HG02852 (cell line): ENCODE results near the gene BLID.

Source experiments
- ATAC-seq: cut with Tn5 transposase; IDR thresholded peaks from one replicate; pipeline ENCODE4 v1.9.1; 2021; ENCODE audit warnings: mild to moderate bottlenecking, moderate library complexity; ENCODE audit not compliant: unreplicated experiment

BLID gene, protein sequence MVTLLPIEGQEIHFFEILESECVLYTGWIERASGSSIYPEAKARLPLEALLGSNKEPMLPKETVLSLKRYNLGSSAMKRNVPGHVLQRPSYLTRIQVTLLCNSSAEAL

DNA sequence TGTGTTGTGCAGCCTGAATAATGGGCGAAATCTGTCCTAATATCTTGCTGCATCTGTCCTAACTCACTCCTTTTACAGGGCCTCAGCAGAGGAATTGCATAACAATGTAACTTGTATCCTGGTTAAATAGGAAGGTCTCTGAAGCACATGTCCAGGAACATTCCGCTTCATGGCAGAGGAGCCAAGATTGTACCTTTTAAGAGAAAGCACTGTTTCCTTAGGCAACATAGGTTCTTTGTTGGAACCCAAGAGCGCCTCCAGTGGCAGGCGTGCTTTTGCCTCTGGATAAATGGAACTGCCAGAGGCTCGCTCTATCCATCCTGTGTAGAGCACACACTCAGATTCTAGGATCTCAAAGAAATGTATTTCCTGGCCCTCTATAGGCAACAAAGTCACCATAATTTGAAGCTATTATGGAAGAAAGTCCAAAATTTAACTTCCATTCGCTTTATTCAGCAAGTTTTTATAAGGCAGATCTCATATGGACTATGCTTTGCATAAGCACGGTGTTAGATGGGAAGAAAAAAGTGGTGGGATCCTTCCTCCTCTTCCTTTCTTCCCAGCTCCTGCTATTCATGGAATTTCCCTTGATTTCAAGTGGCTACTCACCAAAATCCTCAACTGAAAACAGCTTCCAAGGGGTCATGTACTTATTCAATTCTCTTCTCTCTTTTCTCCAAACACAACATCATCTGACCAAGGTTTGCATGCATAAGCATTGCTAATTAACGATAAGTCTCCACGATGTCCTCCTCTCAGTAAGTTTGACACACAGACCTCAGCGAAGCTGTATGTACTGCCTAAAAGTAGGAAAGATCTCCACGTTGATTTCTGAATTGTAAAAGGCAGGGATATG is at the start of gene BLID:
TSS of gene BLID (minus strand) at position 692 of the 856 bp plus-strand sequence. CDS start at position 399, 293 bp downstream.
- ATAC-seq = no peak

DNA sequence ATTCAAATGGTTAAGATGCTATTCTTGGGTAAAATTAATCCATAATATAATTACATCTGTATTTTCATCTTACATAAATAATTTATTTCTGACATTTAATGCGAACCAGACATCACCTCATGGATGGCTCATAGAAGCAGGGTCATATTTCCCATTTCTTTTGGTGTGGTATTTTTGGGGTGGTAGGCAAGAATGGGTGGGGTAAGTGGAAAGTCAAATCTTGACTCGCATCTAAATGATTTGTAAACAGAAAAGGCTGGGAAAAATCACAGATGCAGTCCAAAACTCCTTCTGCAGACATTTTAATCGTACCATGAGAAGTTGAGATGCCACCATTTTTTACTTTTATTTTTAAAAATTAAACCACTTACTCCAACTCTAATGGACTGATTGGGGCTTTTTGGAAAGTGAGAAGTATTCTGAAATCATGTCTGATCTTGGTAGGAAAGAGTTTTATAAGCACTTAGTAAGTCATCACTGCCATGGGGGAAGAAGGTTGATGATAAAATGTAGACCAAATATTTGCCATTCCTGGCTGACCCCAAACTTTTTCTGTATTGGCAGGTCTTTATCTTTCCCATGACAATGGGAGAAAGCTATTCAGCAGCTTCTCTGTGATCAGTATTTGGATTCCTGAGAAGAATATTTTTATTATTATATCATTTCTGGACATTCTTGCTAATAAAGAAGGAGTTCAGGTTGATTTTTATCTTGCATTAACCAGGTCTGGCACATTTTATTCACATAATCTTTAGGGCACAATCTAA is 47.2 kb upstream of the BLID start:
- no peak for ATAC-seq

DNA sequence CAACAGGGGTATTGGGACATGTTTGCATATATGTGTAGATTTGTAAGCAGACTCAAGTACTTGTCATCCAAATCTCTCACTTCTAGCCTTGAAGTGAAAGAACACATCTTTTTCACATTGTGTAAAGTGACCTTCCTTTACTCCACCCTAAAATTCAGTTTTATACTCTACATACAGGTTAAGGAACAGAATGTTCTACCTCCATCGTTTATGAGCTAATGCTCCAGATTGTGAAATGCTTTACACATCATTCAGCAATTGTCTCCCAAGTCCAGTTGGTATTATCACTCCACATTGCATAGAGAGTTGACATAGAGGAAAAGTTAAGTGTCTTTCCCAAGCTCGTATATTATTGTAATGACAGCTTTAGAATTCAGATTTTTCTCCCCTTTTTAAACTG is 46.1 kb upstream of the BLID start:
- ATAC-seq = no peak

DNA sequence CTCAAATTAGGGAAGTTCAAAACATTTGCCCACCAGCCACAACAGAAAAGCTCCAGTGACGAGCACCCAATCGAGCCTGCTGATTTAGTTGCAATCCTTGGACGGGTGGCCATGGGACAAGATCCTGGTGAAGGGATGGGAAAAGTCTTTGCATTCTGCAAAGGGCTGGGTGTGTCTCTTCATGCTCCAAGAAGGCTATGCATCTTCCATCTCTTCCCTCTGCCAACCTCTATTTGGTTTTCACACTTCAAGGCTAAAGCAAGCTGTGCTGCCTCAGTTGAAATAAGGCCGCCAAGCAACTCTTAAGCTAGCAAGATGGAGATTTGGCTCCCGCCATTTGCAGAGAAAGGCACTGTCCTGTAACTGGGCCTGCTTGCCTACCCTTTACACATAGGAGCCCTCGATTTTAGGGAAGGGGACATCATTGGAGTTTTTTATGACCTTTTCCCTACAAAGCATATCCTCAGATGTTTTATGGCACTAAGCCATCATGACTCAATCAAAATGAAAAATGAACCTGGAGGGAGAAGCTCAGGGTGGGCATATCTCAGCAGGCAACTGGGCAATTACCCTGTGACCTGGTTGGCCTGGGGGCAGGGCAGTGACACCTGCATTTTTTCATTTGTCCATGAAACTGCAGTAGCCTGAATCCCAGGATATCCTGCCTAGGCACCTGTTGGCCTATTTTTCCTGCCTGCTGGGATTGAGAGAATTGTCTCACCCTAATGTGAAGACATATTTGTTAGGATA is 45.0 kb upstream of the BLID start:
- no peak for ATAC-seq

DNA sequence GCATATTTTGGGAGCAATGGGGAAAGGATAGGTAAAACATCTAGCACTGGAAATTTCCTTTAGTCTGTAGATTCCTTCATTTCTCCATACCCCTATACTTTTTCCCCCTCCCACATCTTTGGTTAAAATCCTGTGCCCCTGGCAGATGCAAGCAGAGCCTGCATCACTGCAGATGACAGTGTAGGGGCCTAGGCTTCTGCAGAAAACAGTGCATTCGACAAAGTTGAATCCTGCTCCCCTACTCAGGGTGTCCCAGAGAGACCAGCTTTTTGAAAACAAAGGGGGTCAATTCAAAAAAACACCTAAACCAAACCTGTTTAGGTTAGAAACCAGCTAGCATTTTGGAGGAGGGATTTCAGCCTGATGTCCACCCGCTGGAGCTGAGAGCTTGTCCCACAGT is 43.8 kb upstream of the BLID start:
- no peak for ATAC-seq

DNA sequence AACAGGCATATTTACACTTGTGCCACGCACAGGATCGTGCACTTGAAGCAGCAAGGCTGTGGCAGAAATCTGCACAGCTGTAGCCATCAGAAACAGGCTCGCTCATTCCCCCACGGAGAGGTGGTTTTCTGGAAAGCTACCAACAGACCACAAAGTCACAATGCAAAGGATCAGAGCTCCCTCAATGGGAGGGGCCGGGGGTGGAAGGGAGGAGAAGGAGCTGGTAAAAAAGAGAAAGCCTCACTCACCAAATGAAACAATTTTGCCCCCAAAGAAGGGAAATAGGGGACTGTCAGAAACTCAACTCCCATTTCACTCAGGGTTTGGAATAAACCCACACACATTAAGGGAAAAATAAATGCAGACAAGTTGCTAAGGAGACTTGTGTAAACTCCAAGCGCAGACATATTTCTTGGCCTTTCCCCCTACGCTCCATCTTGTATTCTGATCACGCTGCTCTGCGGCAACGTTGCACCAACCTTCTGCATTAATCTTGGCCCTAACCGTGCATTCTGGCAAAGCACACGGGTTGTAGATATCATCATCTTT is 43.2 kb upstream of the BLID start:
- no peak for ATAC-seq

DNA sequence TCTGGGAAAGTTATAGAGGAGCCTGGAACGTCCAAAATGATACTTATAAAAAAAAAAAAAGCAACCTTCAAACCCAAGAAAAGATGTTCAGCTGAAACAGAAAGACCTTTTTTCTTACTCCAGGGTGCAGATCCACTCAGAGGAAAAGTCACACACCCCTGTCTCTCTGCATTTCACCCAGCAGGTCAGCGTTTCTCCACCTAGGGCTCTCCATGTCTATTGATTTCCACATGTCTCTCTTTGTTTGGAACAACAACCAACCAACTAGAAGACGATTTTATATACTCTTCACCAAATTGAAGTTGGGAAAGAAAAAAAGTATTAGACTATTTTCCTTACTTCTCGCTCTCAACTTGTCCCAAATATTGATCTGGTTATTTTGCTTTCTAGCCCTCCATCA is 42.2 kb upstream of the BLID start:
- ATAC-seq = no peak

DNA sequence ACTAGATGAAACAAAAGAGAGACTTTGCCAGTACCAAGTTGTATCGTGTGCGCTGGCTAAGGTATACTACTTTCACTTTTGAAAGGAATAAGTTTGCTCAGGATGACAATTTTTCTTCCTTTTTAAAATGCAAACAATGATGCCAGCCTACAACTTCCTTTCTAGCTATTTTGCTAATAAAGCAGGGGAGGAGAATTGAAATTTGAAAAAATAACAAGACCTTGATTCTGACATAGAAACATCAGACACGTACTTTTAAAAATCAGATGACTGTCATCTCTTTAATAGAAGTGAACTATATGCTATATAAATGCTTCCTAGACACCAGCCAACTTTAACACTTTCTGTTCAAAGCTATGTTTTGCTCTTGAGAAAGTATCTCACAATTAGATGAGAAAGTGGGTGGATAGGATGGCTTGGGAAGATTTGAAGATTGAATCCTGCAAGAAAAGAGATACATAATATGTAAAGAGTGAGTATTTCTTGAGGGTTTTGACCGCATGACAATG is 41.7 kb upstream of the BLID start:
- ATAC-seq = no peak

DNA sequence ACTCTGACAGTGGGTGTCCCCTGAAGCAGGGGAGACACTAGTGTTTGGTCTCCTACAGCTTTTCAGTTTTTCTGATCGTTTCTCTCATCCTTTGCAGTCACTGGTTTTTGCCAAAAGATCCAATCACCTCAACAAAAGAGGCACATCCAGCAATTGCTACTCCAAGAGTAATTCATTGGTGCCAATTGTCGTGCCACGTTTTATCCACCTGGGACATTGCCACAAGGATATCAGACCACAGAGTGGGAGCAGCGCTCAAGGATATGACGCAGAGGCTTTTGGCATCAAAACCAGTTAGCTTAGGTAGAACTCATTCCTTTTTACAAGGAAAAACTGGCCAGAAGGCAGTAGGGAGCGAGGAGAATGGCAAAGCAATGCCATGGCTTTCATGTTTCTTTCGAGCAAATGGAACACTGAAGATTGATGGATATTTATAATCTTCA is 40.9 kb upstream of the BLID start:
- no peak for ATAC-seq

DNA sequence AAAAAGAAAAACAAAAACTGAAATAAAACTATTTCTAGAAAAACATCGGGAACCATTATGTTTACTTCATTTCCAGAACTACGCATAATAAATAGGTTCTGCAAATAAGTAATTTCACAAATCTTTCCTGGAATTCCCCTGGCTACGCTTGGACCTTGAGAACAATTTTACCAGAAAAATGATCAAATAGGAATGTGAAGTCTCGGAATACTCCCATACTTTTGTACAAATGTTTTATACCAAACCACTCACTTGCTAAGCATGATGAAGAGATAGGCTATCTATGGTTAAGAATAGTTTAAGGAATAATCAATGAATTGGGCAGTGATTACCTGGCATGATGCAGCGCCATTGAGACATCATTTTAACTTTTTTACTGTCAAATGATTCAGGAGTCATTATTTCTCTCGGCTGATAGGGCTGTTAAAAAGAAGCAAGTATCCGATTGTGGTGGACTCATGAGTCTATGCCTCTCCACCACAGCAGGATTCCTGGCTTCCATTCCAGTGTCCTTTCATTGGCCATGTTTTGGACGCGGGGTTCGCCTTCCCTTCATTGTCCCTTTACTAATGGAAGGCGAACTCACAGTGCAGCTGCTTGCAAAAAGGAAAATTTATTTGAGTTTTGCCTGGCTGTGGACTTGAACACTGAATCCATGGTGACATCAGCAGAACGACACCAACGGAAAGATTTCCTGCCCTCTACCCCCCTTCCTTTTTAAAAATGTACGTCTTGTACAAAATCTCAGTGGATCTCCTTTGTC is 39.9 kb upstream of the BLID start:
- ATAC-seq = no peak

DNA sequence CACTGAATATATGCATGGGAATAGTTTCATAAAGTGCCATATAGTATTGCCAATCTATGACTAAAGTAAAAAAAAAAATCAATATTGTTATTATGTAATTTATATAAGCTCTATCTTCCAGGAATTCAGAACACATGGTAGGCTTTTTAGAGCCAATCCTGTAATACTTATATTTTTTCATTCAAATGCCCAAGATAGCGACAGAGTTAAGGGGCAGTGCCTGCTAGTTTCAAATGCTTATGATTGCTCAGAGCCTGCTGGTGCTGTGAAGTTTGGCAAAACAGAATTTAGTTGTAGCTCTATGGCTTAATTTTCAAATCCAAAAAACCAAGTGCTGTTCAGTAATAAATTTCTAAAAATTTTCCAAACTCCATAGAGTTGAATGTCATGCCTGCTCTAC is 39.0 kb upstream of the BLID start:
- ATAC-seq = no peak

DNA sequence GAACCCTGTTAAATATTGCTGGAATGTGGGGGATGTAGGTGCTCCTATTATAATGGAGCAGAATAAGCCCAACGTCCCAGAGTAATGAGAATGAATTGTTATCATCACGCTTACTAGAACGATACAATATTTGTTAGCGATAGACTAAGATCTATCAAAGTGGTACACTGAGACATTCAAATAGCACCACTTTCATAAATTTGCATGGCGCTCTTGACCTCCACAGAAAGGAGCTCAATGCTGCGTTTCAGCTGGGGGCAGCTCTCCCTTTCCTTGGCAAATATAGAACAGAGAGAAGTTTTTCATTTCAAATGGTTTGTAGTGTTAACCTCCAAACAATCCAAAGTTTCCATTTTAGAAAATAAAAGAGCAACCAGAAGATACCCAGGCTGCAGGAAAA is 38.2 kb upstream of the BLID start:
- no peak for ATAC-seq

DNA sequence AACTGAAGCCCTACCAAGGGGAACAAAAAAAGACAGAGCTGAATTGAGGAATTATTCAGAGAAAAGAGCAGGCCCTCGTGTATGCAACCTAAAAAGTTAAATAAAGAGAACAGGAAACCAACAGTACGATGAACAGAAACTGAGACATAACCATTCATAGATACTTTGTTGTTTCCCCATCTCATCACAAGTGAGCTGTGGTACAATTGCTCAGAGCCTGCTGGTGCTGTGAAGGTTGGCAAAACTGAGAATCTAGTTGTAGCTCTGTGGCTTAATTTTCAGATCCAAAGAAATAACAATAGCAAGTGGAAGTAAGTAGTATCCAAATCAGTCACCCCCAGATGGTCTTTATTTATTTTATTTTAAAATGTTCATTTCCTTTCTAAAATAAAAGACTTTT is 37.7 kb upstream of the BLID start:
- ATAC-seq = no peak

DNA sequence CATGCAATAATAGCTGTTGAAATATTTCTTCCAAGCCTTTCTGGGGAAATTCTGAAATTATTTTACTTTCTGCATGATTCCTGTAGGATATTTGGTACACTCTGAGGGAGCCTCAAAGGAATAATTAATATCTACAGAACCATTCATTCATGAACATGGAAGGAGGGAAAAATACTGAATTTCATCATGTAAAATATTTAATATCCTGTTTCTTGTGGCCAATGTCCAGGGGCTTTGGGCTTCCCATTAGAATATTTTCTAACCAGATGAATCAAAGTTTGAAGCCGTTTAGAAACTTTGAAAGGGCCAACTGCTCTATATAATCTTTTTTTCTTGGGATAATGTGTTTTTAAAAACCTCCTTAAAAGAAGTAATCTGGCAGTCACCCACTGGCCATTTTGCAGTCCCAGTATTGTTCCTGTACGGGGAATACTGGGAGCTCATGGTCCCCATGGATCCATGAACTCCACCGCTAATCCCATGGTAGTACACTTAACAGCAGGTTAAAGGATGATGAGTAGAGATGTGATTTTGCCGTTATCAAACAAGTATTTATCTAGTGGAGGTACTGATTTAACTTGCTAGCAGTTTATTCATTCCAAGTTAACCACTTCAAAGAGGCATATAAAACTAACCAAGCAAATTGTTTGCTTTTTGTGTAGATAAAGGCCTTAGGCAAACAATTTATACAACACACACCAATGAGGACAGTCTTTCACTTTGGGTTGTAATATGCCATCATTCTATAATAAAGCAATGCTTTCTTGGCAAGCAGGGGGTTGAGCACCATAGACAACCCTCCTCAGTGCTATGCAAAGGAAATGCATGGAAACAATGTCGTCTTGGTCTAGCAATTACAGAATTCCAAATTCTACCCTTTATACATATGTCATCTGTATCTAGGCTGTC is 34.5 kb upstream of the BLID start:
- ATAC-seq = no peak

DNA sequence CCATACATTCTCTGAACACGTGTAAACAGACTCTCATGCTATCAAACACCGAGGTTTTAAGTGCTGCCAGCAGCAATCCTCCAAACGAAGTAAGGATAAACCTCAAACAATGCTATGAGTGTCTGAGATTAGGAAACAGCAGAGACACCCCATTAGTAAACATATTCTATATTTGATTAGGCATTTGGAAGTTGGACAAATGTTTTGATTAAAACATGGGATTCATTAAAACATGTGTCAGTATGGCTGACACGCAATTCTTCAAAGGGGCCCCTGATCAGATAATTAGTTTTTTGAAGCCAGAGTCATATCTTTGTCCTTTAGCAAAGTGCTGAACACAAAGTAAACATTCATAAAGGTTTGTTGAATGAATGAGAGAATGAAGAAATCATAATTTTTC is 33.2 kb upstream of the BLID start:
- ATAC-seq = no peak

DNA sequence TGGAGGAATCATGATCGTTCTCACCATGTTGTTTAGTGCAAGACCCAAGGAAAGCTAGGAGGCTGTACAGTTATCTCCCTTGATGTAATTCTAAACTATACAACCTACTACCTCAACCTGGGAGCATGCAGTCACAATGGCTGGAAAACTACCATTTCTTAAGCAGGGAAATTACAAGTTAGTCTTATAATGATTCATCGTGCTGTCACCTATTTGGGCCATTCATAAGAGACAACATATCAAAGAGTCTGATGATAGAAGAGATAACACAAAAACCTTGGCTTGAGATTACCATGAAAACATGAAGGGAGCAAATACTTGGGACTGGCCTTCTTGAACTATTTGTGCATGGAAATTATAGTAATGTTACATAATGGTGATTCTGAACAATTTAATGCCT is 30.5 kb upstream of the BLID start:
- no peak for ATAC-seq

DNA sequence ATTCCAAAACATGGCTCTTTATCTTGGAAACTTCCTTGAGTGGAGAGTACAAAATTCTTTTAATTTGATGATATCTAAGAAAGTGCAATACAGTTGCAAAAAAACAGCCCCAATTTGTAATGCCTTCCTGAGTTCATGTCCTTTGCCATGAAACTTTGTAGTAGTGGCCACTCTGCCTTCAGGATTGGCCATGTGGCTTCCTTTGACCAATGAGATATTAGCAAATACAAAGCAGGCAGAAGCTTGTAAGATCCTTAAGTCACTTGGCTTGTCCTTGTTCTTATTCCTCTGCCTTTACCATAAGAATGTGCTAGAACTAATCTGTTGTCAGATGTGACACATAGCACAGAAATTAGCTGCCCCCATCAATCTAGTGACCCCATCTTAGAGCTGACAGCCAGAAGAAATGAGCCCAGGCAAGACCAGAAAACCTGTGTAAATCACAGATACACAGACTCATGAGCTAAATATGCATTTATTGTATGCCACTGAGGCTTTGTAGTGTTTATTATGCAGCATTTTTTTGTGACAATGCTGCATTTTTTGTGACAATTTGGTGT is 29.8 kb upstream of the BLID start:
- no peak for ATAC-seq

DNA sequence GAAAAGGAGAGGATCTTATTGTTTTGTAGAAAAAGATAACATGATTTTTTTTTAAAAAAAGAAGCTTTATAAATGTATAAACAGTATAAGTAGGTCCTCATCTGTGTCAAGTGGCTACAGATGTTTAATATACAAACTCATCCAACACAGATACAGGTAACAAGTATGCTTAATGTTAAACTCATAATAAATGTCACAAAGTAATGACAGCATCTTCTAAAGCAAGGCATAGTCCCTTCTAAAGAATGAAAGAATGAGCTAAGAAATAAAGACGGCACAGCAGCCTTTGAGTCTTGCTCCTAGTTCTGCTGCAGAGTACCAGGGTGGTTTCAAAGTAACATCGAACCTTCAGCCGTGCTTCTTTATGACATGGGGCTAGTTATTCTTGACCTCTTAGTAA is 28.7 kb upstream of the BLID start:
- ATAC-seq = no peak

DNA sequence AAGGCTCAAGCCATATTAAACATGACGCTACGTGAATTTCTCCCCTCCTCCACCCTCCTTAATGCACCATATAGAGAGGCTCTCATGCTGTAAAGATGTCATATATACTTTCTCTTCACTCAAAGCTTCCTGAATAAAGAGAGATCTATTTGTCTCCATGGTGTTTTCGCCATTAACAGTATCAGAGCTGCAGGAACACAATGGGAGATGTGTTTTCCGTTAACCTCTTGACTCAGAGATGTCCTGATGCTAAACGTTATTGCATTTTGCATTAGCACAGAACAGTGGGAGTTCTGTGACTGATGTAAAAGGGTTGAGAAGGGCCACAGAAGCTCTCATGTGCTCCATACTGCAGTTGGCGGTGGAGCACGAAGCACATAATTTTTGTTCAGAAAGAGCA is 25.7 kb upstream of the BLID start:
- no peak for ATAC-seq
